GM12865 (cell line): ENCODE data around the gene RAB2B.

Experiments used
- DNase-seq: peaks from one replicate; pipeline ENCODE4 v3.0.0; 2010; ENCODE audit warnings: low read depth
- H3K4me3 ChIP-seq: 2 replicates; pipeline ENCODE4 v1.5.1; 2011; ENCODE audit warnings: mild to moderate bottlenecking, low read depth, low read length, control low read depth
- CTCF ChIP-seq: IDR thresholded peaks from 2 replicates; pipeline ENCODE4 v1.5.1; 2011; ENCODE audit warnings: low read length, control low read depth, low read depth, inconsistent platforms; ENCODE audit not compliant: insufficient read depth; ENCODE audit errors: missing control alignments

Gene RAB2B

GRCh38 chr14:21520767-21521166 lies 44.0 kb upstream of the RAB2B start:
- DNase-seq, result no peak
- no peak for TF ChIP-seq CTCF
- H3K4me3 ChIP-seq, result no peak overlapping the region

GRCh38 chr14:21518725-21519124 lies 42.0 kb upstream of the RAB2B start:
- DNase-seq, result no peak
- H3K4me3 ChIP-seq, result no peak overlapping the region
- TF ChIP-seq CTCF, result no peak

- DNase-seq, result no peak
- no peak for TF ChIP-seq CTCF
- no peak overlapping the region for H3K4me3 ChIP-seq
These were observed 37.6 kb upstream of the RAB2B start for GRCh38 chr14:21514341-21514740.

GRCh38 chr14:21510735-21511657 lies 34.2 kb upstream of the RAB2B start, which contains the start of gene METTL3:
Gene METTL3, minus strand, starts transcription at chr14:21511340. Its CDS starts 117 bp downstream, at chr14:21511223.
- peak; percentile 99 for DNase-seq
- H3K4me3 ChIP-seq, result peak within 1 kb of the TSS; percentile 96
- TF ChIP-seq CTCF, result no peak

GRCh38 chr14:21509432-21510143 lies 32.8 kb upstream of the RAB2B start:
- H3K4me3 ChIP-seq, result peak overlapping the region; percentile 96
- no peak for TF ChIP-seq CTCF
- DNase-seq, result no peak

- DNase-seq, result no peak
- no peak for TF ChIP-seq CTCF
- no peak overlapping the region for H3K4me3 ChIP-seq
These were observed 29.8 kb upstream of the RAB2B start for GRCh38 chr14:21506557-21506956.
